Stomach (tissue), 4 donors: ENCODE results near the gene CCDC192.

Experiments used
- POLR2A ChIP-seq, 4 donors: fragments of 450-650 bp; IDR thresholded peaks; one replicate each; pipeline ENCODE4 v1.6.1; 2016; ENCODE audit warnings: antibody characterized with exemption in 4 of 4, control low read depth in 2 of 4, mild to moderate bottlenecking in 1 of 4, moderate library complexity in 1 of 4
- TF ChIP-seq, protein P1 (sequence below), 7 experiments: fragments of 450-650 bp in 4 of 7; fragments of 200-600 bp in 3 of 7; sonication (generic) in 3 of 7; IDR thresholded peaks; one replicate each; pipeline ENCODE4 v1.5.1; 2016 to 2019; ENCODE audit warnings: antibody characterized with exemption in 7 of 7, control low read depth in 2 of 7, mild to moderate bottlenecking in 1 of 7

GRCh38 chr5:127813633-127814587, 110.7 kb downstream of the CCDC192 start:
- TF ChIP-seq, protein P1, sequence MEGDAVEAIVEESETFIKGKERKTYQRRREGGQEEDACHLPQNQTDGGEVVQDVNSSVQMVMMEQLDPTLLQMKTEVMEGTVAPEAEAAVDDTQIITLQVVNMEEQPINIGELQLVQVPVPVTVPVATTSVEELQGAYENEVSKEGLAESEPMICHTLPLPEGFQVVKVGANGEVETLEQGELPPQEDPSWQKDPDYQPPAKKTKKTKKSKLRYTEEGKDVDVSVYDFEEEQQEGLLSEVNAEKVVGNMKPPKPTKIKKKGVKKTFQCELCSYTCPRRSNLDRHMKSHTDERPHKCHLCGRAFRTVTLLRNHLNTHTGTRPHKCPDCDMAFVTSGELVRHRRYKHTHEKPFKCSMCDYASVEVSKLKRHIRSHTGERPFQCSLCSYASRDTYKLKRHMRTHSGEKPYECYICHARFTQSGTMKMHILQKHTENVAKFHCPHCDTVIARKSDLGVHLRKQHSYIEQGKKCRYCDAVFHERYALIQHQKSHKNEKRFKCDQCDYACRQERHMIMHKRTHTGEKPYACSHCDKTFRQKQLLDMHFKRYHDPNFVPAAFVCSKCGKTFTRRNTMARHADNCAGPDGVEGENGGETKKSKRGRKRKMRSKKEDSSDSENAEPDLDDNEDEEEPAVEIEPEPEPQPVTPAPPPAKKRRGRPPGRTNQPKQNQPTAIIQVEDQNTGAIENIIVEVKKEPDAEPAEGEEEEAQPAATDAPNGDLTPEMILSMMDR (IDR thresholded peaks at IDR 0.05) = no peak
- TF ChIP-seq POLR2A (IDR thresholded peaks at IDR 0.05) = no peak
